DND-41 (cell line): ENCODE data around the gene CNIH2.

ENCODE experiments used
- ATAC-seq: fragments of 200-7000 bp; cut with Tn5 transposase; 3 replicates; pipeline ENCODE4 v1.9.1; 2021; ENCODE audit warnings: low read depth; ENCODE audit not compliant: insufficient read depth
- DNase-seq: peaks from one replicate; pipeline ENCODE4 v3.0.0-alpha.2; 2020
- H2AFZ ChIP-seq: 2 replicates; pipeline ENCODE4 v1.6.0; 2012; ENCODE audit warnings: low read depth, low read length
- H3K27ac ChIP-seq: 2 replicates; pipeline ENCODE4 v1.5.1; 2012; ENCODE audit warnings: low read length, inconsistent platforms
- H3K27me3 ChIP-seq: fragments of 200-600 bp; sonication (generic); 2 replicates; pipeline ENCODE4 v1.6.0; 2012; ENCODE audit warnings: low read length, mild to moderate bottlenecking, inconsistent platforms; ENCODE audit not compliant: insufficient read depth, poor library complexity
- H3K36me3 ChIP-seq: 2 replicates; pipeline ENCODE4 v1.5.1; 2012; ENCODE audit warnings: low read length, inconsistent platforms; ENCODE audit not compliant: insufficient read depth
- H3K4me1 ChIP-seq: 2 replicates; pipeline ENCODE4 v1.5.1; 2012; ENCODE audit warnings: mild to moderate bottlenecking, low read length; ENCODE audit not compliant: insufficient read depth
- H3K4me2 ChIP-seq: 2 replicates; pipeline ENCODE4 v1.6.0; 2012; ENCODE audit warnings: mild to moderate bottlenecking, moderate library complexity, low read length, inconsistent platforms; ENCODE audit not compliant: insufficient read depth
- H3K4me3 ChIP-seq, 2 experiments: fragments of 200-600 bp in 1 of 2; shearing (Covaris generic) in 1 of 2; 2 replicates each; pipeline ENCODE4 v1.5.1; 2012 to 2016; ENCODE audit warnings: inconsistent platforms in 2 of 2, low read length in 2 of 2, mild to moderate bottlenecking in 2 of 2, low read depth in 1 of 2, moderate library complexity in 1 of 2
- H3K79me2 ChIP-seq: 2 replicates; pipeline ENCODE4 v1.6.0; 2012; ENCODE audit warnings: low read length, inconsistent platforms; ENCODE audit not compliant: insufficient read depth
- H3K9ac ChIP-seq: 2 replicates; pipeline ENCODE4 v1.6.0; 2012; ENCODE audit warnings: low read depth, mild to moderate bottlenecking, inconsistent platforms, low read length, moderate library complexity
- H3K9me3 ChIP-seq: 2 replicates; pipeline ENCODE4 v1.5.1; 2012; ENCODE audit warnings: low read length, moderate library complexity, mild to moderate bottlenecking, inconsistent platforms; ENCODE audit not compliant: insufficient read depth, severe bottlenecking
- H4K20me1 ChIP-seq: 2 replicates; pipeline ENCODE4 v1.6.0; 2012; ENCODE audit warnings: low read length; ENCODE audit not compliant: insufficient read depth
- CTCF ChIP-seq: IDR thresholded peaks from 2 replicates; pipeline ENCODE4 v1.5.1; 2012; ENCODE audit warnings: borderline replicate concordance, low read length, moderate library complexity, mild to moderate bottlenecking; ENCODE audit not compliant: poor library complexity, severe bottlenecking; ENCODE audit errors: extremely low read depth
- EZH2 ChIP-seq: IDR thresholded peaks from 3 replicates; pipeline ENCODE4 v1.6.1; 2012; ENCODE audit warnings: borderline replicate concordance, low read depth, mild to moderate bottlenecking, moderate library complexity, low read length, inconsistent platforms; ENCODE audit not compliant: severe bottlenecking

Gene CNIH2

GRCh38 chr11:66272596-66272995 lies 5.4 kb upstream of the CNIH2 start:
- Histone ChIP-seq H3K27me3 (no peaks in the 10 kb centered on the region), H3K27ac (no peak overlapping the region), H4K20me1 (peaks cover 62% of the 10 kb centered on the region), H2AFZ (no peak overlapping the region), H3K9ac (no peak overlapping the region), H3K79me2 (peaks cover 33% of the 10 kb centered on the region), H3K4me2 (no peak overlapping the region), H3K4me1 (peaks cover 27% of the 10 kb centered on the region), H3K4me3 (no peak overlapping the region), H3K36me3 (peaks cover 61% of the 10 kb centered on the region), H3K9me3 (no peaks in the 10 kb centered on the region)
- no peak for ATAC-seq
- TF ChIP-seq EZH2 (no peak), CTCF (no peak)
- DNase-seq = no peak

GRCh38 chr11:66274219-66274618 lies 3.8 kb upstream of the CNIH2 start:
- H3K4me2 ChIP-seq = no peak overlapping the region
- H3K9ac ChIP-seq = no peak overlapping the region
- H3K9me3 ChIP-seq = no peaks in the 10 kb centered on the region
- no peaks in the 10 kb centered on the region for H3K27me3 ChIP-seq
- H3K36me3 ChIP-seq = peaks cover 61% of the 10 kb centered on the region
- H2AFZ ChIP-seq = no peak overlapping the region
- H3K27ac ChIP-seq = no peak overlapping the region
- TF ChIP-seq EZH2 (no peak), CTCF (no peak)
- DNase-seq = no peak
- H3K4me1 ChIP-seq = peaks cover 30% of the 10 kb centered on the region
- peaks cover 64% of the 10 kb centered on the region for H4K20me1 ChIP-seq
- ATAC-seq = no peak
- no peak overlapping the region for H3K4me3 ChIP-seq
- peaks cover 27% of the 10 kb centered on the region for H3K79me2 ChIP-seq

DNA sequence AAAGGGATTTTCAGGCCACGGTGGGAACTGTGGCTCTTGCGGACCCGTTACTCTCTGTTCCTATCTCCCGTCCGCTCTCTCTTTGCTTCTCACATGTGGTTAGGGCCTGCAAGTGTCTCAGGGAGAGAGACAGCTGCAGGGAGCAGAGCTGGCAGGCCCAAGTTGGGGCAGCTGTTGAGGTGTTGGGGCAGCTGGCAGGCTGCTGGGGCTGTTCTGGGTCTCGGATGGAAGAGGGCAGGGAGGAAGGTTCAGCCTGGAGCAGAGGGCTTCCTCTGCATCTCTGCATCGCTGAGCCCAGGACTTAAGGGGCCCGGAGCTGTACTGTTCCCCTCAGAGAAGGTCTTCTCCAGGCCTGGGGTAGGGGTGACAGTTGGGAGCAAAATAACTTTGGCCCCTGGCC lies 2.6 kb upstream of the CNIH2 start:
- no peak overlapping the region for H3K27ac ChIP-seq

More for the DNA sequence above, 2.6 kb upstream of the CNIH2 start:
- ATAC-seq (no peak), DNase-seq (no peak)
- H3K9ac ChIP-seq = no peak overlapping the region
- no peak for TF ChIP-seq CTCF
- no peak for TF ChIP-seq EZH2
- peaks cover 55% of the 10 kb centered on the region for H3K36me3 ChIP-seq
- H3K4me2 ChIP-seq = no peak overlapping the region
- H4K20me1 ChIP-seq = peaks cover 64% of the 10 kb centered on the region
- peaks cover 15% of the 10 kb centered on the region for H3K79me2 ChIP-seq
- H3K4me3 ChIP-seq = no peak overlapping the region
- H2AFZ ChIP-seq = no peak overlapping the region
- H3K9me3 ChIP-seq = no peaks in the 10 kb centered on the region
- H3K27me3 ChIP-seq = no peaks in the 10 kb centered on the region
- peaks cover 18% of the 10 kb centered on the region for H3K4me1 ChIP-seq
